HG03520 (cell line): ENCODE results near the gene DYNC1I2.
"Not testable (repeated sequence)": the region's sequence is repeated elsewhere in the genome, so short reads cannot be mapped to it uniquely, and the experiment has no call there.

Experiments used
- ATAC-seq: cut with Tn5 transposase; IDR thresholded peaks from one replicate; pipeline ENCODE4 v1.9.1; 2021; ENCODE audit warnings: mild to moderate bottlenecking, moderate library complexity; ENCODE audit not compliant: unreplicated experiment

Gene DYNC1I2

DNA sequence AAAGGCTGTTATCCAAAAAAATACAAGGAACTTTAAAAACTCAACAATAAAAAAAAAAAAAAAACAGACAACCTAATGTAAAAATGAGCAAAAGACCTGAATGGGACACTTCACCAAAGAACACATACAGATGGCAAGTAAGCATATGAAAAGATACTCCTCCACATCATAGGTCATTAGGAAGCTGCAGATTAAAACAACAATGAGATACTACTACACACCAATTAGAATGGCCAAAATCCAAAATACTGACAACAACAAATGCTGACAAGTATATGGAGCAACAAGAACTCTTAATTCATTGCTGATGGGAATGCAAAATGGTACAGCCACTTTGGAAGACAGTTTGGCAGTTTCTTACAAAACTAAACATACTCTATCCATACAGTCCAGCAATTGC is 84.2 kb downstream of the DYNC1I2 start:
- ATAC-seq: no peak

DNA sequence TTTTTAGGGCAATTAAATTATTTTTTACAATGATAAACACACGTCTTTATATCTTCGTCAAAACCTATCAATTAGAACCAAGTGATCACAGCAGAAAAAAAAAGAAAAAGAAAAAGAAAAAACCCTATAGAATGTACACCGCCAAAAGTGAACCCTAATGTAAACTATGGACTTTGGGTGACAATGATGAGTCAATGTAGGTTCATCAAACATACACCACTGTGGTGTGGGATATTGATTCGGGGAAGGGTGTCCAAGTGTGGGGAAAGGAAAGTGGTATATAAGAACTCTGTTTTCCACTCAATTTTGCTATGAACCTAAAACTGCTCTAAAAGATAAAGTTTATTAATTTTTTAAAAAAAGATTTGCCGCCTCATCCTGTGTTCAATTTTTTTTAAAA is 85.1 kb downstream of the DYNC1I2 start:
- no peak for ATAC-seq

DNA sequence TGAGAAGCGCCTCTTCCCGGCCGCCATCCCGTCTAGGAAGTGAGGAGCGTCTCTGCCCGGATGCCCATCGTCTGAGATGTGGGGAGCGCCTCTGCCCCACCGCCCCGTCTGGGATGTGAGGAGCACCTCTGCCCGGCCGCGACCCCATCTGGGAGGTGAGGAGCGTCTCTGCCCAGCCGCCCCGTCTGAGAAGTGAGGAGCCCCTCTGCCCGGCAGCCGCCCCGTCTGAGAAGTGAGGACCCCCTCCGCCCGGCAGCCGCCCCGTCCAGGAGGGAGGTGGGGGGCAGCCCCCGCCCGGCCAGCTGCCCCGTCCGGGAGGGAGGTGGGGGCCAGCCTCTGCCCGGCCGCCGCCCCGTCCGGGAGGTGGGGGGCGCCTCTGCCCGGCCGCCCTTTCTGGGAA is 87.3 kb downstream of the DYNC1I2 start:
- ATAC-seq: not testable (repeated sequence)

DNA sequence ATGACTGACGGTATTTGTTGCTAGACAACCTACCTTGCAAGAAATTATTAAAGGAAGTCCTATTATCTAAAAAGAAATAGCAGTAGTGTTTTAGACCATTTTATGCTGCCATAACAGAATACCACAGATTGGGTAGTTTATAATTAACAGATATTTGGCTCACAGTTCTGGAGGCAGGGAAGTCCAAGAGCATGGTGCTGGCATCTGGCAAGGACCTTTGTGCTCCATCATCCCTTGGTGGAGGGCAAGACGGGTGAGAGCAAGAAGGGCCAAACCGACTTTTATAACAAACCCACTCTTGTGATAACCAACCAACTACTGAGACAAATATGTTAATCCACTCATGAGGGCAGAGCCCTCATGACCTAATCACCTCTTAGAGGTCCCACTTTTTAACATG is 91.2 kb downstream of the DYNC1I2 start:
- no peak for ATAC-seq

DNA sequence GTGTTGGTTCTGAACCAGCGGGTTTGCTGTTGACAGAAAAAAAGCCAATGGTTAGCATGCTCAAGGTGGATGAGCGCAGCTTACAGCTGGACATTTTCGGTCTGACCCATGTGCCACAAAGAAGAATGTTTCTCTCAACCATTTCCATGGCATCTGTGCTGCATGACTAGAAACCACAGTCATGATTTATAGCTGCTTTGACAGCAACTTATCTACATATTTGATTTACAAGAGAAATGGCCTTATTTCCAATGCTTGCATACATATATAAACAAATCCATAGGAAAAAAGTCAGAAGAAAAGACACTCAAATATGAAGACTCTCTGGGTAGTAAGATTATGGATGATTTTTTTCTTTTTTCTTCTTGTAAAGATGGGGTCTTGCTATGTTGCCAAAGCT is 98.2 kb downstream of the DYNC1I2 start:
- ATAC-seq: no peak

DNA sequence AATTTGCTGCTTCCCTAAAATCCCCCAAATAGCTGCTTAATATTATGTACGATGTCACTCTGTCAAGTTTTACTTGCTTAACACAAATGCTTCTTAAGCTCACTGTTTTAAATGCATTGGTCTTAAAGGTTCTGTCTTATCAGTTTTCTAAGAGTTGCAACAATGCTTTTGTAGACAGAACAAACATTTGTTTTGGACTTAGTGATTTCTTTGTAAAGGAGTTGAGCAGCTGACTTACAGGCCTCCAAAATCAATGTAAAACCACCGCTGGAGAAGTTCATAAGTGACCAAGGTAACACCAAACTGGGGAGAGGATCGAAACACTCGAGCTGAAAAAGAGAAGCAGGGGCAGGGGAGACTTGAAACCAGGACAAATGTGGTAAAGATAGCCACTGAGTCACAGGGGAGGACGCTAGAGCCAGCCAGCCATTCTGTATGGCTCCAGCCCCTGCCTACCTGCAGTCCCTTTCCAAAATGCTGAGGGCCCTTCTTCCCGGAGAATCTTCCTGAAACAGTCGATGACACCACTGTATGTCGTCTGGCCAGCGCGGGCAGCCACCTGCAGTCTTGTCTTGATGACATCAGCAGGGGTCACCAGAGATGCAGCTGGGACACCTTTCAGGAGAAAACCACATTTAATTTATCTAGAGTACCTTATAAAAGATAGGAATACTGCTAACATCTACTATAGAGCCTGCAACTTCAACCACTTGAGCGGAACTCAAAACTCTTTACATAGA is 100.2 kb downstream of the DYNC1I2 start:
- ATAC-seq: no peak

DNA sequence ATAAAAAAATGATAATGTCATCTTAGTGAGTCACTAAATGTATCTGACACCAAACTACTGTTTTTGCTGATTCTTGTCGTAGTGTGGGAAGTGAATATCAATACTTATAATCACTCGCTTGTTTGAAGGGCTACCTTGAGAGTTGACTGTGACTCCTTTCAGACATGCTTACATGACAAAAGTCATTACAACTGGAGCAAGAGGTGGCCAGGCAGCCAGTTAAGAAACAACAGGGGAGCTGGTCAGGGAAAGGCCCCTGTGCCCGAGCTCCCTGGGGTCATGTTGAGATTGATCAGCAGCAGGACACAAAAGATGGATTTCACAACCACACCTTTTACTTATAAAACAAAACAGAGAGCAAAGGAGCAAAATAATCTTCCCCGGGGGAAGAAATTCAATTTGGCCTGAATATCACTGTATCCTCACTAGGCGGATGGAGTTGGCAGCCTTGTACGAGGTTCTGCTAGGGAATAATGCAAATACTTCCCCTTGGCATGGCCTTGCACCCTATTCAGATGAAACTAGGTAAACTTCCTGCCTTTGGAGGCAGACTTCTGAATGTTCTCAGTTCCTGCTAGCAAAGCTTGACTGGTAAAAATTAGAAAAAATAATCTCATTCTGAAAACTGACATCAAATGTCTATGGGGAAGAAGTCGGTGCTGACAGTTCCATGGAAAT is 101.2 kb downstream of the DYNC1I2 start:
- ATAC-seq: no peak

DNA sequence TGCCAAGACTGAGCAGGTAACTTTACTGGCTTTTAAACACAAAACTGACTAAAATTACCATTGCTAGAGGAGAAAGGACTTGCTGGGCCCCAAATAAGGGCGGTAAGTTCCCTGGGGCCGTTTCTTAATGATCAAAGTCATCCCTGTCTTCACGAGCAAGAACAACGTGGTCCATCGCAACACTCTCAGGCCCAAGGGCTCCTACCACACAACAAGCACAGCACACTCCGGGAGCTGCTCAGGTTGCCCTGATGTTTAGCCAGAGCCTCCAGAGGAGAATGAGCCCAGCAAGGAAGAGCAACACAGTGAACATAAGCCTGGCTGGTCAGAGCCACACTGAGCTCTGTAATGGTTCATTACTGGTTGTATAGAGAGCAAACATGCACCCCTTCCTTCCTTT is 102.7 kb downstream of the DYNC1I2 start:
- ATAC-seq: no peak

DNA sequence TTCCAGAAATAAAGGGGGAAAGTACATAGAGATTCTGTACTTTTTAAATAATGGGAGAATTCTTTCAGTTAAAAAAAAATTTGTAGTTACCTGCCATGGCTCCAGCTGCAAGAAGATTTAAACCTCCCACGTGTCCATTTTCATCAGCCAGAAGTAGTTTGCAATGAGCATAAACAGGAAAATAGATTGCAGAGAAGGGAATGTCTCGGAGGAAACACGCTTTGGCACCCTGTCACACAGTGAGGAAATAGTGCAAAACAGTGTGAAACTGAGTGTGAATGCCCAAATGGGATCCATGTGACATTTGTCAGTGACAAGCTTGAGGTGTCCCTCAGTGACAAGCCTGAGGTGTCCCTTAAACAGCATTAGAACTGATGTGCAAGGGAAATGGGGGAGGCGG is 104.1 kb downstream of the DYNC1I2 start:
- ATAC-seq: no peak

DNA sequence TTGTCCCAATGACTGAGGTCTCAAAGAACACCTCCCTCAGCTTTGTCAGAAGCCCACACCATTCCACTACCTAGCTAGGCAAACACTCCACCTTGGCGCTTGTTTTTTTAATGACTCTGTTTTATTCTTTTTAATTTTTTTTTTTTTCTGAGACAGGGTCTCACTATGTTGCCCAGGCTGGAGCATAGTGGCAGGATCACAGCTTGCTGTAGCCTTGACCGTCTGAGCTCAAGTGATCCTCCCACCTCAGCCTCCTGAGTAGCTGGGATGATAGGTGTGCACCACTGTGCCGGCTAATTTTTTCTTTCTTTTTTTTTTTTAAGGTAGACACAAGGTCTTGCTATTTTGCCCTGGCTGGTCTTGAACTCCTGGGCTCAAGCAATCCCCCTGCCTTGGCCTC is 104.9 kb downstream of the DYNC1I2 start:
- no peak for ATAC-seq

DNA sequence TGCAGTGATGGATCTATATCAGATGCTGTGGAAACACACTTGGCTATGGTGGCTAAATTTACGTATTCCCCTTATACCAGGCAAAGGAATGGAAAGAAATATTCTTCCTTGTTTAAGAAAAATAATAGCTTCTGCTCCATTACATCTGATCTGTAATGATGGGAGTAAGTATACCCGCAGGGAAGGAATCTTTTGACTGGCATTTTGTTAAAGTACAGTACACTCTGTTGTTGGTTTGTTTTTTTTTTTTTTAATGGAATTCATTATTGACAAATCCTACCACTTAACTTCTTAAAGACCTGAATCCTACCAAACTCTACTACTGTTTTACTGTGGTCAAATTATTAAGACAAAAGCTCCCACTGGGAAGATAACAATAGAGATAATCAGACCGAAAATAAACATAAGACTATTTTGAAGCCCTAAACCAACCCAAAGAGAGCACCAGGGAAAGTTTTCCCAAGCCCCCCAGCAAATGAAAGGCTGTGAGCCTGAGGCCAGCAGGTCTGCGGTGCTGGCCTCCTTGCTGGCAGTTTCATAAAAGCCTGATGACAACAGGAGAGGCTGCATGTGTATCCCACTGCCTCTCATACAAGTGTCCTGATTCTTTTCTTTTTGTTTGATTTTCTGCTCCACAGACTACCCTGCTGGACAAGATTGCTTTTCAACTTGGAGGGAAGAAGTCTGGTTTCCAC is 105.8 kb downstream of the DYNC1I2 start:
- no peak for ATAC-seq

DNA sequence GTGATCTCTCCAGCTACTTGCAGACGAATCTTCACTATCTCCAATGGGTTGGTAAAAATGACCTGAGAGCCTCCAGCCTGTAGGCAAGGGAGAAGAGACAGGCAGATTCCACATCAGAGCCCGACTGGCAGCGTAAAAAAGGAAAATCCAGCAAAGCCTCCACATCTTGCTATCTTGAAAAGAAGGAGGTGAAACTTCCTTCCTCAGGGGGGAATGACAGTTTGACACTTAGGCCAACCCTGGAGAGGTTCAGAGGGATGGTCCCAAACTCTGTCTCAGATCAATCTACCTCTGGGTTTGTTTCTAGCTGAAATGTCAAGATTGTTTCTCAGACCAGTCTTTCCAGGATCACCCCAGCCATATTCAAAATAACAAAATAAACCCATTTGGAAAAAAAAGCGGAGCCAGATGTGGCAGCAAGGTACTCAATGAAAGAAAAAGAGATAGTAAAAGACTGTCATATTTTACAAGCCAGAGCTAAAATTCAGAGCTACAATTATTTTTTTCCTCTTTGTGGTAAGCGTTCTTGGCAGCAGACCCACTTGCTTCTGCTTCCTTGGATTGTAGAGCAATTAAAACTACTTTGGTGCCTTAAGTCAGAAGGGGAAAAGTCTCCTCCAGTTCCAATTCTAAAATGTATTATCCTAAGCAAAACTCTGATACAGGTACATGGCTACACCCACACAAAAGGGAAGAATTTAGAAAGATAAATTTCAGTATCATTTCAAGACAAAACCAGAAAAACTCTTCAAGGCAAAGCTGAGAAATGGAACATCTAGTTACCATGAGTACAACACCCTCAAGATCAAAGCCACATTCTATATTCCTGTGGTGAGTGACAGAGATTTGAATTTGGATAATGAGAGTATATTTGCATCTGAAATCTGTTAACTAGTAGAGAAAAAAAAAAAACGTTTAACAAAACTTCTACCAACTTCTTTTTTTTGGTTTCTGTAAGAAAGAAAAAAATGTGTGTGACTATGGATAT is 106.7 kb downstream of the DYNC1I2 start:
- no peak for ATAC-seq

DNA sequence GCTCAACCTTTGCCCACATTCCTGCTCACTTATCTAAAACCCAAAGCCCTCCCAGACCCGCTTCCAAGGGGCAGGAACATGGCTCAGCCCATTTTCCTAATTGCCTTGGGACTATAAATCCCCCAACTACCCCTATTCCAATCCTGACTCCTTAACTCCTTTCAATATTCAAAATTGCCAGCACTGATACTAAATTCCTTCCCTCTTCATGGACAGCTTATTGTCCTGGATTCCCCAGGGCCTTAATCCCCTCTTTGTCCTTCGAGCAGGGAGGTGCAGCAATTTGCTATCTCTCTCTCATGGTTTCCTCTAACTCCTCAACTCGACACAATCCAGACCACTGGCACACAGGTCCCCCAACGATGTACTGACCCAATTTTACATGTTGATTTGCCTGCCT is 107.6 kb downstream of the DYNC1I2 start:
- ATAC-seq: no peak
